OCI-LY3 (cell line): ENCODE measurements around the gene PHF19.

ENCODE experiments used
- EZH2phosphoT487 ChIP-seq: fragments of 200-600 bp; shearing (Covaris generic); IDR thresholded peaks from 2 replicates; pipeline ENCODE4 v1.6.1; 2018; ENCODE audit warnings: antibody characterized with exemption, mixed run types, low read depth
- TF ChIP-seq, protein P1 (sequence below): fragments of 200-600, 300-600 bp; sonication (generic); IDR thresholded peaks from 2 replicates; pipeline ENCODE4 v1.5.1; 2014; ENCODE audit warnings: antibody characterized with exemption, low read length, low read depth

DNA sequence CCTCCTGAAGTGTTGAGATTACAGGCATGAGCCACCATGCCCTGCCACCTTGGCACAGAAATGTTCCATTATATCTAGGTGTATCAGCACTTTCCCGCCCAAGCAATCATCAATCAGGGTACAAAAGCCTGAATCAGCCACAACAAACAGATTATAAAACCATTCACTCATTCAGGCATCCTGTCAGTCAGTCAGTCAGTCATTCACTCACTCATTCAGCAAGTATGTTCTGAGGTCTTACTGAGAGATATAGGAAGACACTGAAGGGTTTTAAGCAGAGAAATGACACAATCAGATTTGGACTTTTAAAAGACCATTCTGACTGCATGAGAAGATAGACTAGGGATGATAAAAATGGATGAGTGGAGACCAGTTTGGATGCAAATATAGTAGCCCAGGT, 47.3 kb downstream of the PHF19 start:
- TF ChIP-seq, protein P1, sequence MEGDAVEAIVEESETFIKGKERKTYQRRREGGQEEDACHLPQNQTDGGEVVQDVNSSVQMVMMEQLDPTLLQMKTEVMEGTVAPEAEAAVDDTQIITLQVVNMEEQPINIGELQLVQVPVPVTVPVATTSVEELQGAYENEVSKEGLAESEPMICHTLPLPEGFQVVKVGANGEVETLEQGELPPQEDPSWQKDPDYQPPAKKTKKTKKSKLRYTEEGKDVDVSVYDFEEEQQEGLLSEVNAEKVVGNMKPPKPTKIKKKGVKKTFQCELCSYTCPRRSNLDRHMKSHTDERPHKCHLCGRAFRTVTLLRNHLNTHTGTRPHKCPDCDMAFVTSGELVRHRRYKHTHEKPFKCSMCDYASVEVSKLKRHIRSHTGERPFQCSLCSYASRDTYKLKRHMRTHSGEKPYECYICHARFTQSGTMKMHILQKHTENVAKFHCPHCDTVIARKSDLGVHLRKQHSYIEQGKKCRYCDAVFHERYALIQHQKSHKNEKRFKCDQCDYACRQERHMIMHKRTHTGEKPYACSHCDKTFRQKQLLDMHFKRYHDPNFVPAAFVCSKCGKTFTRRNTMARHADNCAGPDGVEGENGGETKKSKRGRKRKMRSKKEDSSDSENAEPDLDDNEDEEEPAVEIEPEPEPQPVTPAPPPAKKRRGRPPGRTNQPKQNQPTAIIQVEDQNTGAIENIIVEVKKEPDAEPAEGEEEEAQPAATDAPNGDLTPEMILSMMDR, result no peak
- TF ChIP-seq EZH2phosphoT487, result no peak
